ENCODE results near the gene NDUFS8. TPM values are rescaled to one million over a fixed set of nuclear protein-coding genes. Genes with fewer than 3 reads are reported as not detected.

Gene NDUFS8
- total RNA-seq, 4 donors from 2014 or later: 53.4 to 291 (median 139) TPM

- intact Hi-C loops (cut with DNase I; ENCODE audit: low total_unique reads): no loop called here
- no peak for TF ChIP-seq POLR2A (IDR thresholded peaks at IDR 0.05)
- no peak for TF ChIP-seq CTCF (IDR thresholded peaks at IDR 0.05)
- Histone ChIP-seq H3K9me3 (no peaks in the 10 kb centered on the region), H3K27ac (peak overlapping the region; percentile 70 to 80), H3K4me3 (peak overlapping the region in 1 of 2 donors; percentile 12), H3K27me3 (no peaks in the 10 kb centered on the region), H3K36me3 (no peaks in the 10 kb centered on the region), H3K4me1 (peaks cover 0 to 4% of the 10 kb centered on the region in 2 donors)
- no peak for DNase-seq
Measured at GRCh38 chr11:68011051-68011943, 19.2 kb upstream of the NDUFS8 start.

DNA sequence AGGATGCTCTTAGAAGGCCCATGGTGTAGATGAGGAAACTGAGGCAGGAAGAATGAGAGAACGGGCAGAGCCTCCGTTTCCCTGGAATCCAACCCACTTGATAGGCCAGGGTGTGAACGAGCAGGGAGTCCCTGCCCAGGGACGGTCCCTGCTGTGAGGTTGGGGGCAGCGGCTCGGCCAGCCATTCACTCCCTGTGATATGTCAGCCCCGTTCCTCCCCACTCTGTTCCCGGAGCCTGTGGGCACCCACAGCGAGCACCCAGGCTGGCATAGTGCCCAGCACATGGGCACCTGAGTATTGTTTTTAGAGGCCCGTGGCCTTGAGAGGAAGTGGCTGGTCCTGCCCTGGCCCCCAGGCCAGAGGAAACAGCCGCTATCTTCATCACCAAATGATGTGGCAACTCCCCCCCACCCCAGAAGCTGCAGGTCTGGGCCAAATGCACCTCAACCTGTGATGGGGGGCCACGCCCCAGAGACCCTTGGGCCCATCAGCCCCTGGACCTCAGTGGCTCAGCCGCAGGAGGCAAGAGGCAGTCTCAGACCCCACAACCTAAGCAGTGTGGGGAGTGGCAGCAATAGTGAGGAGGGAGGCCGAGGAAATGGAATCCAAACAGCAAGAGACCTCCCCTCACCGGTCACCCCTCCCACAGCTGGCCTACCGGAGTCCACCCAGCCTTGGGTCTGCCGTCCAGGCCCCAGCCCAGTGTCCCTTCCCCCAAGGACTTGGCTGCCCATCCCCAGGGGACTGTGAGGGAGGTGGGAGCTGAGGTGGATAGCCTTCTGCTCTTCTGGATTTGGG is 18.2 kb upstream of the NDUFS8 start:
- Histone ChIP-seq H3K4me1 (peaks cover 0 to 4% of the 10 kb centered on the region in 2 donors), H3K4me3 (no peak overlapping the region), H3K27me3 (no peaks in the 10 kb centered on the region), H3K27ac (peak overlapping the region in 1 of 2 donors; percentile 70), H3K36me3 (no peaks in the 10 kb centered on the region), H3K9me3 (no peaks in the 10 kb centered on the region)
- intact Hi-C loops (cut with DNase I; ENCODE audit: low total_unique reads): no loop called here
- TF ChIP-seq CTCF (IDR thresholded peaks at IDR 0.05): no peak
- no peak for TF ChIP-seq POLR2A (IDR thresholded peaks at IDR 0.05)
- no peak for DNase-seq

DNA sequence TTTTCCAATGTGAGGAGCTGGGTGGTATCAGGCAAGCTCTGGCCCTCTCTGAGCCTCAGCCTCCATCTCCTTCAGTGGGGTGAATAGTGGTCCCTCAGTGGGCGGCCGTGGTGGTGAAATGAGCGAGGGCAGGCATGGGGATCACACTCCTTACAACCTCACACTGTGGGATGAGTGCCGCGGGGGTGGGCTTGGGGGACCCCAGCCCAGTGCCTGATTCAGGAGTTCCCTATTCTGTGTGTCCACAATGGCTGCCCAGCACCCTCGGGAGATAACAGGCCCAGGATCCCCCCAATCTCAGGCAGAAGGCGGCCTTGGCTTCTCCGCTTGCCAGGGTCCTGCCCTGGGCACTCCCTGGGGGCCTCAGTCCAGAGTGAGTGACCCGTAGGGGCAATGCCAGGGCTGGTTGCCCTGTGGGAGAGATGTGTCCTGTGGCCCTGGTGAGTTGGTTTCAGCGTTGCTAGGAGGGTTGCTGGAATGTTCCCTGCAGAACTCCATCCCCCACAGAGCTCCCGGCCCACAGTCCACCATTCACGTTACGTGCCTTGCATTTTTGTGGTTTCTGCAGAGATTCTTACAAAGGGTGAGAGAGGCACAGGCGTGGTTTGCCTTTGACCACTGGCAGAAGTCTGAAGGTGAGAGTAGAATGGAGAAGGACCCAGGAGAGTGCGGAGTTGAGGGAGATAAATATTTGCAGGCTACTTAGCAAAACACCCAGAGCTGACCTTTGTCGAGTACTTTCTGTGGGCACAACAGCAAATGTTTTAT is 17.5 kb upstream of the NDUFS8 start:
- Histone ChIP-seq H3K36me3 (no peaks in the 10 kb centered on the region), H3K4me1 (peaks cover 0 to 4% of the 10 kb centered on the region in 2 donors), H3K27me3 (no peaks in the 10 kb centered on the region), H3K9me3 (no peaks in the 10 kb centered on the region), H3K4me3 (no peak overlapping the region), H3K27ac (peak overlapping the region in 1 of 2 donors; percentile 27)
- DNase-seq: no peak
- intact Hi-C loops (cut with DNase I; ENCODE audit: low total_unique reads): no loop called here
- TF ChIP-seq POLR2A (IDR thresholded peaks at IDR 0.05): no peak
- TF ChIP-seq CTCF (IDR thresholded peaks at IDR 0.05): no peak

DNA sequence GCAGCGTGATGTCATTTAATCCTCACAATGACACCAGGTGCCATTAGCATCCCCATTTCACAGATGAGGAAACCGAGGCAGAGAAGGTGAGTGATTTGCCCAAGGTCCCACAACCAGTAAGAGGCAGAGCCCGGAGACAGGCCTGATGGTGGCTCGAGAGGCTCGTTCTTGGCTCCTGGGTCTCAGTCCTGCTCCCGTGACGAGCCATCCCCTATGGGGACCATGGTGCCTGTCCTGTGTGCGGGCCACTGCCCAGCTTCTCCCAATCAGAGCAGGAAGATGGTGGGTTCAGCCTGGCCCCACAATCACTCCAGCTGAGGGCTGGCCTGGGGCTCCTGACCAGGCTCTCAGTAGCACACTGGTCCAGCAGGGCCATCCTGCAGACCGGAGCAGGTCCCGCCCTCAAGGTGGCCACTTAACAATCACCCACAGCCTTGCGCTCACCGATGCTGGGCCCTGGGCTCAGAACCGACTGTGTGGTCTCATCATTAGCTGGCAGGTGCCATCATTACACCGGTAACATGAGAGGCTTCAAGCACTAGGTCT is 16.8 kb upstream of the NDUFS8 start:
- H3K27me3 ChIP-seq: no peaks in the 10 kb centered on the region
- no peaks in the 10 kb centered on the region for H3K9me3 ChIP-seq
- TF ChIP-seq CTCF (IDR thresholded peaks at IDR 0.05) (no peak), POLR2A (IDR thresholded peaks at IDR 0.05) (no peak)
- DNase-seq: no peak
- H3K4me3 ChIP-seq: no peak overlapping the region
- no peaks in the 10 kb centered on the region for H3K36me3 ChIP-seq
- H3K4me1 ChIP-seq: peaks cover 0 to 4% of the 10 kb centered on the region in 2 donors
- intact Hi-C loops (cut with DNase I; ENCODE audit: low total_unique reads): no loop called here
- no peak overlapping the region for H3K27ac ChIP-seq

All from uterus (tissue), 4 donors.